ENCODE results near the gene DPF3. TPM values are rescaled to one million over a fixed set of nuclear protein-coding genes. Genes with fewer than 3 reads are reported as not detected.

DPF3 gene
- total RNA-seq, 1 experiment from 2014 or later = not detected

- ChIA-PET POLR2A (interaction anchor here (0.6 kb wide), 1 partner anchor 55 kb away, joined by 4 read pairs; no protein-coding TSS in a partner anchor), CTCF (no interaction called here)
- ATAC-seq (no peak), DNase-seq (ENCODE audit: low read depth, low spot score) (no peak)
- no peak overlapping the region for H3K4me3 ChIP-seq (ENCODE audit: low read depth in 2 of 2, low read length in 2 of 2)
- no peak for TF ChIP-seq REST (IDR thresholded peaks at IDR 0.05; ENCODE audit: insufficient read depth in 1 of 2, low read depth in 2 of 2, low read length in 1 of 2)
- TF ChIP-seq POLR2AphosphoS5 (IDR thresholded peaks at IDR 0.05; ENCODE audit: low read depth, low read length) = no peak
- no peak for TF ChIP-seq TCF7L2 (IDR thresholded peaks at IDR 0.05; ENCODE audit: low read depth, low read length)
- TF ChIP-seq SIN3A (IDR thresholded peaks at IDR 0.05; ENCODE audit: borderline replicate concordance, insufficient read depth, low read depth, low read length) = no peak
- TF ChIP-seq CTCF (IDR thresholded peaks at IDR 0.05) = no peak
- no TSS peak for BruUV-seq (replicated peaks)
- no peaks in the 10 kb centered on the region for H3K4me1 ChIP-seq (ENCODE audit: control insufficient read depth, insufficient read depth, low read length)
- no peaks in the 10 kb centered on the region for H3K36me3 ChIP-seq (ENCODE audit: control insufficient read depth, insufficient read depth, low read length)
- H3K9me3 ChIP-seq (ENCODE audit: control insufficient read depth, insufficient read depth, low read depth, low read length) = no peaks in the 10 kb centered on the region
- H3K27ac ChIP-seq (ENCODE audit: low read length) = no peak overlapping the region
- no peaks in the 10 kb centered on the region for H3K27me3 ChIP-seq (ENCODE audit: control insufficient read depth, insufficient read depth, low read length)
- in situ Hi-C loops (cut with HindIII; ENCODE audit: low pct_unique_long_range_greater_than_20kb, low sequenced_read_pairs) (no loop called here), intact Hi-C loops (cut with micrococcal nuclease; ENCODE audit: unreplicated experiment) (no loop called here)
Observed at GRCh38 chr14:72802588-72802946, 91.3 kb downstream of the DPF3 start.

- intact Hi-C loops (cut with micrococcal nuclease; ENCODE audit: unreplicated experiment) (no loop called here), in situ Hi-C loops (cut with HindIII; ENCODE audit: low pct_unique_long_range_greater_than_20kb, low sequenced_read_pairs) (no loop called here)
- H3K27me3 ChIP-seq (ENCODE audit: control insufficient read depth, insufficient read depth, low read length) = peaks cover 2% of the 10 kb centered on the region; the same call in 1 of the 2 replicates
- H3K4me3 ChIP-seq (ENCODE audit: low read depth in 2 of 2, low read length in 2 of 2) = no peak overlapping the region
- ATAC-seq (no peak), DNase-seq (ENCODE audit: low read depth, low spot score) (no peak)
- no peaks in the 10 kb centered on the region for H3K9me3 ChIP-seq (ENCODE audit: control insufficient read depth, insufficient read depth, low read depth, low read length)
- ChIA-PET CTCF (no interaction called here), POLR2A (interaction anchor here (0.6 kb wide), 1 partner anchor 54 kb away, joined by 4 read pairs; no protein-coding TSS in a partner anchor)
- no peak overlapping the region for H3K27ac ChIP-seq (ENCODE audit: low read length)
- no peaks in the 10 kb centered on the region for H3K4me1 ChIP-seq (ENCODE audit: control insufficient read depth, insufficient read depth, low read length)
- BruUV-seq (replicated peaks) = no TSS peak
- H3K36me3 ChIP-seq (ENCODE audit: control insufficient read depth, insufficient read depth, low read length) = no peaks in the 10 kb centered on the region
- TF ChIP-seq CTCF (IDR thresholded peaks at IDR 0.05) = no peak
- TF ChIP-seq POLR2AphosphoS5 (IDR thresholded peaks at IDR 0.05; ENCODE audit: low read depth, low read length) = no peak
- TF ChIP-seq REST (IDR thresholded peaks at IDR 0.05; ENCODE audit: insufficient read depth in 1 of 2, low read depth in 2 of 2, low read length in 1 of 2) = no peak
Observed at GRCh38 chr14:72801836-72802587, 91.9 kb downstream of the DPF3 start.
